Panc1 (cell line): Measurements from ENCODE around the gene MBTPS1. TPM values are rescaled to one million over a fixed set of nuclear protein-coding genes. Genes with fewer than 3 reads are reported as not detected.

Source experiments
- ATAC-seq: fragments of 200-7000 bp; cut with Tn5 transposase; 2 replicates; pipeline ENCODE4 v1.9.1; 2020; ENCODE audit warnings: mild to moderate bottlenecking, moderate library complexity
- BruUV-seq: library from RNA; stranded (reverse); fragments of 400-500 nt; replicated peaks from 2 replicates; lab custom pipeline; 2021; lab: Mats Ljungman, UMichigan
- CTCF ChIA-PET: fragments of 300-600 bp; sonication (Branson Sonifier 250); formaldehyde crosslinking; loops from one replicate; lab custom pipeline; 2022; ENCODE audit warnings: antibody characterized with exemption; lab: Charles Lee
- POLR2A ChIA-PET: fragments of 300-600 bp; sonication (Branson Sonifier 250); formaldehyde crosslinking; loops from one replicate; lab custom pipeline; 2022; ENCODE audit warnings: antibody characterized with exemption; lab: Charles Lee
- DNase-seq: peaks from one replicate; pipeline ENCODE4 v3.0.0-alpha.2; 2010; ENCODE audit warnings: low read depth, low spot score
- H3K27ac ChIP-seq: 2 replicates; pipeline ENCODE4 v1.5.1; 2011; ENCODE audit warnings: mild to moderate bottlenecking, low read length, inconsistent platforms
- H3K27me3 ChIP-seq: fragments of 200-500 bp; sonication (Bioruptor generic); 2 replicates; pipeline ENCODE4 v1.6.0; 2014; ENCODE audit warnings: low read length, inconsistent platforms; ENCODE audit not compliant: control insufficient read depth, insufficient read depth
- H3K36me3 ChIP-seq: fragments of 200-500 bp; sonication (Bioruptor generic); 2 replicates; pipeline ENCODE4 v1.5.1; 2014; ENCODE audit warnings: inconsistent platforms, mild to moderate bottlenecking, low read length, moderate library complexity; ENCODE audit not compliant: control insufficient read depth, insufficient read depth
- H3K4me1 ChIP-seq: 2 replicates; pipeline ENCODE4 v1.5.1; 2011; ENCODE audit warnings: inconsistent platforms, mild to moderate bottlenecking, low read length, moderate library complexity; ENCODE audit not compliant: control insufficient read depth, insufficient read depth
- H3K4me3 ChIP-seq, 2 experiments: 2 replicates each; pipeline ENCODE4 v1.5.1; 2011 to 2012; ENCODE audit warnings: low read depth in 2 of 2, low read length in 2 of 2, mild to moderate bottlenecking in 2 of 2, inconsistent platforms in 1 of 2, moderate library complexity in 1 of 2
- H3K9me3 ChIP-seq: fragments of 200-500 bp; sonication (Bioruptor generic); 2 replicates; pipeline ENCODE4 v1.5.1; 2014; ENCODE audit warnings: low read depth, mild to moderate bottlenecking, inconsistent platforms, low read length, moderate library complexity; ENCODE audit not compliant: control insufficient read depth, insufficient read depth
- CTCF ChIP-seq: fragments of 450-650 bp; IDR thresholded peaks from 2 replicates; pipeline ENCODE4 v1.5.1; 2017; ENCODE audit warnings: mild to moderate bottlenecking
- POLR2AphosphoS5 ChIP-seq: IDR thresholded peaks from 2 replicates; pipeline ENCODE4 v1.6.1; 2012; ENCODE audit warnings: mild to moderate bottlenecking, low read depth, low read length, moderate library complexity
- SIN3A ChIP-seq: IDR thresholded peaks from 2 replicates; pipeline ENCODE4 v1.6.1; 2012; ENCODE audit warnings: low read depth, mild to moderate bottlenecking, low read length, moderate library complexity, borderline replicate concordance; ENCODE audit not compliant: insufficient read depth
- TCF7L2 ChIP-seq: IDR thresholded peaks from 2 replicates; pipeline ENCODE4 v1.6.1; 2011; ENCODE audit warnings: mild to moderate bottlenecking, low read depth, low read length, inconsistent platforms
- in situ Hi-C: cut with HindIII; loops from 2 replicates; pipeline ENCODE4 v1.10.0; 2016; ENCODE audit warnings: low sequenced_read_pairs, low pct_unique_long_range_greater_than_20kb
- intact Hi-C: fragments of 100-400 bp; cut with micrococcal nuclease; formaldehyde crosslinking; loops from one replicate; pipeline ENCODE4 v1.10.0; 2022; ENCODE audit not compliant: unreplicated experiment
- total RNA-seq: library from RNA; stranded (reverse); gene quantifications from one replicate; pipeline ENCODE4 v1.2.1, GENCODE V29; 2021; ENCODE audit not compliant: unreplicated experiment
- TF ChIP-seq, protein P1 (sequence below), 2 experiments: IDR thresholded peaks; 2 replicates each; pipeline ENCODE4 v1.6.1; 2011 to 2012; ENCODE audit warnings: low read depth in 2 of 2, control low read depth in 1 of 2, low read length in 1 of 2, mild to moderate bottlenecking in 1 of 2, moderate library complexity in 1 of 2; ENCODE audit not compliant: insufficient read depth in 1 of 2

Gene MBTPS1
- total RNA-seq, 1 experiment from 2014 or later: 66.8 TPM

DNA sequence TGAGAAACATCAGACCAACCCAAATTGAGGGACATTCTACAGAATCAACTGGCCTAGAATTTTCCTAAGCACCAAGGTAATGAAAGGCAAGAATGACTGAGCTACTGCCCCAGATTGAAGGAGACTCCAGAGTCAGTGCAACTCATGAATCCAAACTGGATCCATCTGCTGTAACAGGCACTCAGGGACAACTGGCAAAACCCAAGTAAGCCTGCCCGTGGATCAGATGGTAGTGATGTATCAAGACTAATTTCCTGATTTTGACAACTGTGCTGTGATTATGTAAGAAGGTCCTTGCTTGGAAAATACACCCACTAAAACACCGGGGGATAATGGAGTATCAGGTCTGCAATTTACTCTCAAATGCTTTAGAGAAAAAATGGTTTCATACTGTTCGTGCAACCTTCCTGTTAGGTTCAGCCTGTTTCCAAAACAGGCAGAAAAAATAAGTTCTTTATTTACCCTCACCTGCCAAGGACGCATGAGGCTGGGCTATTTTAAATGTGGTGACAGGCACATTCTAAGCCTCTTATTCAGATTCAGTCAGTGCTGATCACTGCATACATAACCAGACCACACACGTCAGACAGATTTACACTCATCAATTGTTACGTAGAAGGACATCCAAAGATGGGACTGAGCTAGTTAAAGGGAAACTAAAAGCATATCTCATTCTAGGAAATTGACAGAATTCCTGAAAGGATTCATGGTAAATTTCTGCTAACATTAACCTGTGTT, 7.0 kb downstream of the MBTPS1 start:
- BruUV-seq: no TSS peak
- in situ Hi-C loops (no loop called here), intact Hi-C loops (no loop called here)
- TF ChIP-seq, protein P1, sequence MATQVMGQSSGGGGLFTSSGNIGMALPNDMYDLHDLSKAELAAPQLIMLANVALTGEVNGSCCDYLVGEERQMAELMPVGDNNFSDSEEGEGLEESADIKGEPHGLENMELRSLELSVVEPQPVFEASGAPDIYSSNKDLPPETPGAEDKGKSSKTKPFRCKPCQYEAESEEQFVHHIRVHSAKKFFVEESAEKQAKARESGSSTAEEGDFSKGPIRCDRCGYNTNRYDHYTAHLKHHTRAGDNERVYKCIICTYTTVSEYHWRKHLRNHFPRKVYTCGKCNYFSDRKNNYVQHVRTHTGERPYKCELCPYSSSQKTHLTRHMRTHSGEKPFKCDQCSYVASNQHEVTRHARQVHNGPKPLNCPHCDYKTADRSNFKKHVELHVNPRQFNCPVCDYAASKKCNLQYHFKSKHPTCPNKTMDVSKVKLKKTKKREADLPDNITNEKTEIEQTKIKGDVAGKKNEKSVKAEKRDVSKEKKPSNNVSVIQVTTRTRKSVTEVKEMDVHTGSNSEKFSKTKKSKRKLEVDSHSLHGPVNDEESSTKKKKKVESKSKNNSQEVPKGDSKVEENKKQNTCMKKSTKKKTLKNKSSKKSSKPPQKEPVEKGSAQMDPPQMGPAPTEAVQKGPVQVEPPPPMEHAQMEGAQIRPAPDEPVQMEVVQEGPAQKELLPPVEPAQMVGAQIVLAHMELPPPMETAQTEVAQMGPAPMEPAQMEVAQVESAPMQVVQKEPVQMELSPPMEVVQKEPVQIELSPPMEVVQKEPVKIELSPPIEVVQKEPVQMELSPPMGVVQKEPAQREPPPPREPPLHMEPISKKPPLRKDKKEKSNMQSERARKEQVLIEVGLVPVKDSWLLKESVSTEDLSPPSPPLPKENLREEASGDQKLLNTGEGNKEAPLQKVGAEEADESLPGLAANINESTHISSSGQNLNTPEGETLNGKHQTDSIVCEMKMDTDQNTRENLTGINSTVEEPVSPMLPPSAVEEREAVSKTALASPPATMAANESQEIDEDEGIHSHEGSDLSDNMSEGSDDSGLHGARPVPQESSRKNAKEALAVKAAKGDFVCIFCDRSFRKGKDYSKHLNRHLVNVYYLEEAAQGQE (IDR thresholded peaks at IDR 0.05; ENCODE audit: insufficient read depth in 1 of 2, low read depth in 2 of 2, low read length in 1 of 2): no peak
- TF ChIP-seq SIN3A: no peak
- no peak for TF ChIP-seq POLR2AphosphoS5
- TF ChIP-seq TCF7L2: no peak
- no peak for TF ChIP-seq CTCF
- no peak for ATAC-seq
- ChIA-PET POLR2A (no interaction called here), CTCF (no interaction called here)
- Histone ChIP-seq H3K36me3 (no peaks in the 10 kb centered on the region), H3K27ac (no peak overlapping the region), H3K9me3 (no peaks in the 10 kb centered on the region), H3K4me1 (peaks cover 4% of the 10 kb centered on the region; the same call in 1 of the 2 replicates), H3K4me3 (no peak overlapping the region), H3K27me3 (no peaks in the 10 kb centered on the region)
- no peak for DNase-seq

- Histone ChIP-seq H3K9me3 (no peaks in the 10 kb centered on the region), H3K27ac (no peak overlapping the region), H3K27me3 (no peaks in the 10 kb centered on the region), H3K4me3 (no peak overlapping the region), H3K4me1 (peaks cover 9% of the 10 kb centered on the region), H3K36me3 (no peaks in the 10 kb centered on the region)
- ChIA-PET POLR2A (no interaction called here), CTCF (no interaction called here)
- no peak for ATAC-seq
- no TSS peak for BruUV-seq
- intact Hi-C loops (no loop called here), in situ Hi-C loops (no loop called here)
- TF ChIP-seq TCF7L2: no peak
- no peak for TF ChIP-seq SIN3A
- TF ChIP-seq, protein P1 (IDR thresholded peaks at IDR 0.05; ENCODE audit: insufficient read depth in 1 of 2, low read depth in 2 of 2, low read length in 1 of 2): no peak
- no peak for TF ChIP-seq POLR2AphosphoS5
- TF ChIP-seq CTCF: no peak
- no peak for DNase-seq
Measured at GRCh38 chr16:84107921-84108320, 8.8 kb downstream of the MBTPS1 start.
